Mesendoderm (in vitro differentiated cells): Measurements from ENCODE around the gene TIMM17B.

Source experiments
- DNase-seq: peaks from one replicate; pipeline ENCODE4 v3.0.0; 2013
- H2AK5ac ChIP-seq: 2 replicates; pipeline ENCODE4 v1.6.1; 2013; ENCODE audit warnings: low read length, inconsistent platforms
- H2BK120ac ChIP-seq: 2 replicates; pipeline ENCODE4 v1.6.1; 2013; ENCODE audit warnings: low read depth, mild to moderate bottlenecking, low read length, moderate library complexity, mixed read lengths
- H2BK15ac ChIP-seq: replicated peaks from 2 replicates; pipeline ENCODE4 v1.6.1; 2013; ENCODE audit warnings: low read depth, mild to moderate bottlenecking, moderate library complexity
- H2BK5ac ChIP-seq: 2 replicates; pipeline ENCODE4 v1.6.1; 2013; ENCODE audit warnings: low read length, inconsistent platforms
- H3K18ac ChIP-seq: 2 replicates; pipeline ENCODE4 v1.6.1; 2013; ENCODE audit warnings: mild to moderate bottlenecking, low read length, mixed read lengths
- H3K23ac ChIP-seq: one replicate; pipeline ENCODE4 v1.6.1; 2013; ENCODE audit warnings: low read length
- H3K27ac ChIP-seq: 2 replicates; pipeline ENCODE4 v1.5.1; 2013; ENCODE audit warnings: low read depth, mild to moderate bottlenecking, inconsistent platforms, low read length, moderate library complexity
- H3K27me3 ChIP-seq: 2 replicates; pipeline ENCODE4 v1.6.1; 2013; ENCODE audit warnings: low read length, control low read depth, mild to moderate bottlenecking, inconsistent platforms; ENCODE audit not compliant: insufficient read depth, poor library complexity
- H3K36me3 ChIP-seq: 2 replicates; pipeline ENCODE4 v1.6.1; 2013; ENCODE audit warnings: low read length, inconsistent platforms; ENCODE audit not compliant: control insufficient read depth, insufficient read depth
- H3K4ac ChIP-seq: one replicate; pipeline ENCODE4 v1.6.1; 2013; ENCODE audit warnings: low read depth, mild to moderate bottlenecking, low read length, moderate library complexity
- H3K4me1 ChIP-seq: 2 replicates; pipeline ENCODE4 v1.6.1; 2013; ENCODE audit warnings: low read depth, low read length, inconsistent platforms; ENCODE audit not compliant: control insufficient read depth
- H3K4me2 ChIP-seq: 2 replicates; pipeline ENCODE4 v1.6.1; 2013; ENCODE audit warnings: low read length
- H3K4me3 ChIP-seq: 2 replicates; pipeline ENCODE4 v1.5.1; 2013; ENCODE audit warnings: mild to moderate bottlenecking, low read length
- H3K56ac ChIP-seq: one replicate; pipeline ENCODE4 v1.6.1; 2013; ENCODE audit warnings: low read length
- H3K79me1 ChIP-seq: 2 replicates; pipeline ENCODE4 v1.6.1; 2013; ENCODE audit warnings: low read length, inconsistent platforms
- H3K79me2 ChIP-seq: 2 replicates; pipeline ENCODE4 v1.6.1; 2013; ENCODE audit warnings: mild to moderate bottlenecking, low read length; ENCODE audit not compliant: control insufficient read depth, insufficient read depth
- H3K9ac ChIP-seq: 2 replicates; pipeline ENCODE4 v1.6.1; 2013; ENCODE audit warnings: low read length, inconsistent platforms
- H4K5ac ChIP-seq: one replicate; pipeline ENCODE4 v1.6.1; 2013; ENCODE audit warnings: low read length
- H4K8ac ChIP-seq: one replicate; pipeline ENCODE4 v1.6.1; 2013; ENCODE audit warnings: low read depth, mild to moderate bottlenecking, control low read depth, low read length, moderate library complexity
- WGBS: extraction: QIAGEN DNeasy Blood & Tissue Kit; methylation state at CpG from one replicate; pipeline ENCODE4 v1.1.7; 2013; ENCODE audit warnings: low lambda C conversion rate, missing lambda C conversion rate; ENCODE audit not compliant: insufficient coverage; ENCODE audit errors: extremely low coverage; 5-methylcytosine and 5-hydroxymethylcytosine counted together

Gene TIMM17B

GRCh38 chrX:48933757-48934156, 36.2 kb upstream of the TIMM17B start:
- H4K8ac ChIP-seq = no peak overlapping the region
- no peaks in the 10 kb centered on the region for H3K79me1 ChIP-seq
- H4K5ac ChIP-seq = no peak overlapping the region
- no peak overlapping the region for H3K23ac ChIP-seq
- DNase-seq = no peak
- no peak overlapping the region for H3K4ac ChIP-seq
- no peak overlapping the region for H3K56ac ChIP-seq
- H3K27ac ChIP-seq = no peak overlapping the region
- H3K9ac ChIP-seq = no peak overlapping the region
- no peak overlapping the region for H3K4me3 ChIP-seq
- no peak overlapping the region for H2BK5ac ChIP-seq
- H3K27me3 ChIP-seq = no peaks in the 10 kb centered on the region
- H3K18ac ChIP-seq = no peak overlapping the region
- H3K36me3 ChIP-seq = peaks cover 2% of the 10 kb centered on the region
- WGBS = no CpG with 5 or more reads among the region's 2 CpGs
- H3K4me1 ChIP-seq = no peaks in the 10 kb centered on the region
- no peak overlapping the region for H3K4me2 ChIP-seq
- H2BK120ac ChIP-seq = no peak overlapping the region
- H3K79me2 ChIP-seq = peaks cover 3% of the 10 kb centered on the region
- no peak overlapping the region for H2AK5ac ChIP-seq
- H2BK15ac ChIP-seq = no peak overlapping the region

GRCh38 chrX:48927736-48928382, 30.3 kb upstream of the TIMM17B start:
- no peak overlapping the region for H3K9ac ChIP-seq
- no peak overlapping the region for H3K18ac ChIP-seq
- H3K4me3 ChIP-seq = no peak overlapping the region
- no peak overlapping the region for H2BK5ac ChIP-seq
- H3K36me3 ChIP-seq = peaks cover 2% of the 10 kb centered on the region
- WGBS = no CpG with 5 or more reads among the region's 2 CpGs
- H4K8ac ChIP-seq = no peak overlapping the region
- no peak overlapping the region for H3K23ac ChIP-seq
- no peak overlapping the region for H2AK5ac ChIP-seq
- no peak overlapping the region for H2BK120ac ChIP-seq
- no peak overlapping the region for H3K4ac ChIP-seq
- no peaks in the 10 kb centered on the region for H3K79me2 ChIP-seq
- no peak overlapping the region for H3K4me2 ChIP-seq
- H3K27me3 ChIP-seq = no peaks in the 10 kb centered on the region
- peak; percentile 82 for DNase-seq
- H3K27ac ChIP-seq = peak overlapping the region; percentile 81
- H3K4me1 ChIP-seq = no peaks in the 10 kb centered on the region
- no peaks in the 10 kb centered on the region for H3K79me1 ChIP-seq
- H4K5ac ChIP-seq = no peak overlapping the region
- no peak overlapping the region for H2BK15ac ChIP-seq
- peak overlapping the region; percentile 60 for H3K56ac ChIP-seq

DNA sequence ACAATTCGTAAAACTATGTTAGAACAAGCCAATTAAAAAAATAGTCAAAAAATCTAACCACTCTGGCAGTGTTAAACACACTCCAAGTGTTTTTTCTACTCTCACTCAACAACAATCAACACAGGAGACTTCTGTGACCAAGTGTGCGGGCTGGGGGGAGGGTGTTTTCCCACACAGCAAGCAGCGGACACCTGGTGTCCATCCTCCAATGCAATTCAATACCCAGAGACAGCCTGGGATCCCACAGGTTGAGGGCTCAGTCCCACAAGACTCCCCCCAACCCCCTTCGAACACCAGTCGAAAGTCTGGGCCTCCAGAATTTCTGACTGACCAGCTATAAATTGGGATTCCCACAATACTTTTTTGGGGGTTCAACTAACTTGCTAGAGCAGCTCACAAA, 29.6 kb upstream of the TIMM17B start:
- Histone ChIP-seq H3K27me3 (no peaks in the 10 kb centered on the region), H3K56ac (peak overlapping the region; percentile 60), H3K23ac (no peak overlapping the region), H2BK120ac (no peak overlapping the region), H3K79me1 (no peaks in the 10 kb centered on the region), H4K8ac (no peak overlapping the region), H3K4me3 (no peak overlapping the region), H3K4me1 (no peaks in the 10 kb centered on the region), H3K4me2 (no peak overlapping the region), H3K79me2 (no peaks in the 10 kb centered on the region), H2BK15ac (no peak overlapping the region), H3K4ac (no peak overlapping the region), H2AK5ac (no peak overlapping the region), H4K5ac (no peak overlapping the region), H3K36me3 (peaks cover 2% of the 10 kb centered on the region), H2BK5ac (peak overlapping the region; percentile 70), H3K9ac (no peak overlapping the region), H3K18ac (peak overlapping the region; percentile 90), H3K27ac (peak overlapping the region; percentile 81)
- DNase-seq = peak; percentile 33
- no CpG with 5 or more reads among the region's 5 CpGs for WGBS

- H2AK5ac ChIP-seq = no peak overlapping the region
- H3K4me1 ChIP-seq = peaks cover 9% of the 10 kb centered on the region
- H3K36me3 ChIP-seq = peaks cover 2% of the 10 kb centered on the region
- no peak overlapping the region for H3K4me3 ChIP-seq
- H3K27ac ChIP-seq = no peak overlapping the region
- WGBS = no CpG with 5 or more reads among the region's 5 CpGs
- no peak overlapping the region for H4K8ac ChIP-seq
- no peak overlapping the region for H2BK120ac ChIP-seq
- H3K4ac ChIP-seq = no peak overlapping the region
- H2BK15ac ChIP-seq = no peak overlapping the region
- no peaks in the 10 kb centered on the region for H3K79me2 ChIP-seq
- no peak overlapping the region for H3K18ac ChIP-seq
- no peak overlapping the region for H2BK5ac ChIP-seq
- no peaks in the 10 kb centered on the region for H3K79me1 ChIP-seq
- no peak for DNase-seq
- H3K27me3 ChIP-seq = no peaks in the 10 kb centered on the region
- no peak overlapping the region for H3K4me2 ChIP-seq
- H3K9ac ChIP-seq = no peak overlapping the region
- H4K5ac ChIP-seq = no peak overlapping the region
- H3K56ac ChIP-seq = no peak overlapping the region
- no peak overlapping the region for H3K23ac ChIP-seq
Measured at GRCh38 chrX:48924270-48924669, 26.7 kb upstream of the TIMM17B start.

GRCh38 chrX:48923771-48924170, 26.2 kb upstream of the TIMM17B start:
- Histone ChIP-seq H3K79me1 (no peaks in the 10 kb centered on the region), H3K56ac (no peak overlapping the region), H2BK5ac (no peak overlapping the region), H3K4me2 (no peak overlapping the region), H3K18ac (no peak overlapping the region), H3K27me3 (no peaks in the 10 kb centered on the region), H4K8ac (no peak overlapping the region), H3K27ac (no peak overlapping the region), H4K5ac (no peak overlapping the region), H2BK120ac (no peak overlapping the region), H2AK5ac (no peak overlapping the region), H3K4me1 (peaks cover 9% of the 10 kb centered on the region), H3K79me2 (no peaks in the 10 kb centered on the region), H3K23ac (no peak overlapping the region), H3K36me3 (peaks cover 2% of the 10 kb centered on the region), H3K4ac (no peak overlapping the region), H3K4me3 (no peak overlapping the region), H3K9ac (no peak overlapping the region), H2BK15ac (no peak overlapping the region)
- WGBS = no CpG with 5 or more reads among the region's 13 CpGs
- no peak for DNase-seq

DNA sequence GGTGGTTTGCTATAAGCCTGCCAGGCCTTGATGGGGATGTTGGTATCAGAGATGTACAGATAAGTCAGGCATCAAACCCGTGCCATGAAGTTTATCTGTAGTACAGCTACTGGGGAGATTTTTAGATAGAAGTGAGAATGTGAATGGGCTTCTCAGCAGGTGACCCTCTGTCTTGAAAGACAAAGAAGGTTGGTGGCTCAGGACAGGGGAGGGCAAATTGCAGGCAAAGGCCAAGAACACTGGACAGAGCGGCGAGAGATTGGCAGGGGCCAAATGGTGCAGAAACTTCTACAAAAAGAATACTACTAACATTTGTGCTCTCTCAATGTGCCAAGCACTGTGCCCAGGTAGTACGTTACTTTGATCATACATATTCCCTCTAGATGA, 23.1 kb upstream of the TIMM17B start:
- Histone ChIP-seq H3K18ac (no peak overlapping the region), H3K27me3 (no peaks in the 10 kb centered on the region), H3K56ac (no peak overlapping the region), H2BK15ac (no peak overlapping the region), H3K23ac (no peak overlapping the region), H3K4me1 (peaks cover 9% of the 10 kb centered on the region), H3K4me3 (no peak overlapping the region), H4K5ac (no peak overlapping the region), H3K4me2 (no peak overlapping the region), H4K8ac (no peak overlapping the region), H2AK5ac (no peak overlapping the region), H3K27ac (no peak overlapping the region), H3K36me3 (peaks cover 2% of the 10 kb centered on the region), H3K4ac (no peak overlapping the region), H3K9ac (no peak overlapping the region), H2BK5ac (no peak overlapping the region), H3K79me2 (peaks cover 15% of the 10 kb centered on the region), H3K79me1 (no peaks in the 10 kb centered on the region), H2BK120ac (no peak overlapping the region)
- peak; percentile 52 for DNase-seq
- WGBS = no CpG with 5 or more reads among the region's 4 CpGs
